HCT116 (cell line): ENCODE data around the gene CLP1.

ENCODE experiments used
- CBX3 ChIP-seq: IDR thresholded peaks from 2 replicates; pipeline ENCODE4 v1.6.1; 2012; ENCODE audit warnings: low read depth
- CTCF ChIP-seq, 3 experiments: fragments of 200-600 bp in 1 of 3; sonication (generic) in 1 of 3; IDR thresholded peaks in 2 of 3; conservative IDR thresholded peaks in 1 of 3; 2 replicates each; pipeline ENCODE4 v1.5.1; 2012 to 2017; ENCODE audit warnings: low read depth in 2 of 3, low read length in 2 of 3, antibody characterized with exemption in 1 of 3, borderline replicate concordance in 1 of 3, control low read depth in 1 of 3, mild to moderate bottlenecking in 1 of 3, mixed read lengths in 1 of 3, mixed run types in 1 of 3, moderate library complexity in 1 of 3; ENCODE audit not compliant: insufficient read depth in 1 of 3
- EZH2 ChIP-seq: fragments of 200-600 bp; sonication (generic); IDR thresholded peaks from 2 replicates; pipeline ENCODE4 v1.6.1; 2017; ENCODE audit warnings: antibody characterized with exemption, mixed run types
- EZH2phosphoT487 ChIP-seq: fragments of 200-600 bp; IDR thresholded peaks from 2 replicates; pipeline ENCODE4 v1.6.1; 2018; ENCODE audit warnings: antibody characterized with exemption, borderline replicate concordance
- POLR2A ChIP-seq: IDR thresholded peaks from 2 replicates; pipeline ENCODE4 v1.7.0; 2011; ENCODE audit warnings: borderline replicate concordance; ENCODE audit not compliant: insufficient read depth, insufficient read length; ENCODE audit errors: extremely low read depth
- POLR2AphosphoS5 ChIP-seq: IDR thresholded peaks from 2 replicates; pipeline ENCODE4 v1.6.1; 2011; ENCODE audit warnings: mild to moderate bottlenecking, low read depth, low read length, moderate library complexity
- RAD21 ChIP-seq: IDR thresholded peaks from 2 replicates; pipeline ENCODE4 v1.6.1; 2012; ENCODE audit warnings: low read depth, mild to moderate bottlenecking
- REST ChIP-seq: IDR thresholded peaks from 2 replicates; pipeline ENCODE4 v1.6.1; 2012; ENCODE audit warnings: low read depth
- SRF ChIP-seq: IDR thresholded peaks from 2 replicates; pipeline ENCODE4 v1.6.1; 2012; ENCODE audit warnings: low read depth
- YY1 ChIP-seq: IDR thresholded peaks from 2 replicates; pipeline ENCODE4 v1.6.1; 2011; ENCODE audit warnings: low read length, low read depth, moderate library complexity, mild to moderate bottlenecking; ENCODE audit not compliant: insufficient replicate concordance; ENCODE audit errors: extremely low read depth
- ZBTB33 ChIP-seq: IDR thresholded peaks from 2 replicates; pipeline ENCODE4 v1.6.1; 2011; ENCODE audit warnings: mild to moderate bottlenecking, low read length, moderate library complexity; ENCODE audit not compliant: insufficient replicate concordance; ENCODE audit errors: extremely low read depth
- ZFX ChIP-seq: fragments of 450-650 bp; IDR thresholded peaks from 2 replicates; pipeline ENCODE4 v1.6.1; 2017
- TF ChIP-seq, protein P1 (sequence below): IDR thresholded peaks from 2 replicates; pipeline ENCODE4 v1.6.1; 2012

GRCh38 chr11:57637626-57638004 lies 19.9 kb upstream of the CLP1 start:
- TF ChIP-seq EZH2 (no peak), CTCF (IDR thresholded peaks at IDR 0.05 in 2 of 3, conservative IDR thresholded peaks at IDR 0.05 in 1 of 3; ENCODE audit: borderline replicate concordance in 1 of 3, insufficient read depth in 1 of 3, low read depth in 2 of 3, low read length in 2 of 3) (no peak), POLR2A (no peak), SRF (no peak), ZBTB33 (no peak), ZFX (no peak), RAD21 (no peak), POLR2AphosphoS5 (no peak), REST (no peak), EZH2phosphoT487 (no peak), CBX3 (no peak), YY1 (no peak)
- TF ChIP-seq, protein P1, sequence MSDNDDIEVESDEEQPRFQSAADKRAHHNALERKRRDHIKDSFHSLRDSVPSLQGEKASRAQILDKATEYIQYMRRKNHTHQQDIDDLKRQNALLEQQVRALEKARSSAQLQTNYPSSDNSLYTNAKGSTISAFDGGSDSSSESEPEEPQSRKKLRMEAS: no peak
